SK-N-SH (cell line): ENCODE results near the gene VCP.

ENCODE experiments used
- CHD2 ChIP-seq: fragments of 150-350 bp; IDR thresholded peaks from 2 replicates; pipeline ENCODE4 v1.6.1; 2018; ENCODE audit warnings: low read length; ENCODE audit not compliant: partially characterized antibody
- EP300 ChIP-seq, 2 experiments: IDR thresholded peaks; 2 replicates each; pipeline versions ENCODE4 v1.4.0 to v1.6.1; 2012; ENCODE audit warnings: borderline replicate concordance in 1 of 2, low read depth in 1 of 2, low read length in 1 of 2
- MEF2A ChIP-seq: IDR thresholded peaks from 2 replicates; pipeline ENCODE4 v1.4.0; 2012; ENCODE audit warnings: low read depth, borderline replicate concordance
- SMC3 ChIP-seq: IDR thresholded peaks from 2 replicates; pipeline ENCODE4 v1.6.1; 2012; ENCODE audit warnings: low read depth, low read length, improper control_type of control experiment
- TCF12 ChIP-seq: IDR thresholded peaks from 2 replicates; pipeline ENCODE4 v1.4.0; 2012
- TEAD4 ChIP-seq: IDR thresholded peaks from 2 replicates; pipeline ENCODE4 v1.4.0; 2012; ENCODE audit warnings: mild to moderate bottlenecking, borderline replicate concordance; ENCODE audit not compliant: insufficient read depth
- TF ChIP-seq, protein P1 (sequence below): fragments of 200-600 bp; sonication (generic); IDR thresholded peaks from 2 replicates; pipeline ENCODE4 v1.6.1; 2017; ENCODE audit warnings: antibody characterized with exemption, mild to moderate bottlenecking, moderate library complexity
- TF ChIP-seq, protein P2 (sequence below): IDR thresholded peaks from 2 replicates; pipeline ENCODE4 v1.4.0; 2012; ENCODE audit warnings: low read depth, borderline replicate concordance
- TF ChIP-seq, protein P3 (sequence below): fragments of 150-350 bp; IDR thresholded peaks from 2 replicates; pipeline ENCODE4 v1.6.1; 2017; ENCODE audit warnings: antibody characterized with exemption, low read length, low read depth, borderline replicate concordance

DNA sequence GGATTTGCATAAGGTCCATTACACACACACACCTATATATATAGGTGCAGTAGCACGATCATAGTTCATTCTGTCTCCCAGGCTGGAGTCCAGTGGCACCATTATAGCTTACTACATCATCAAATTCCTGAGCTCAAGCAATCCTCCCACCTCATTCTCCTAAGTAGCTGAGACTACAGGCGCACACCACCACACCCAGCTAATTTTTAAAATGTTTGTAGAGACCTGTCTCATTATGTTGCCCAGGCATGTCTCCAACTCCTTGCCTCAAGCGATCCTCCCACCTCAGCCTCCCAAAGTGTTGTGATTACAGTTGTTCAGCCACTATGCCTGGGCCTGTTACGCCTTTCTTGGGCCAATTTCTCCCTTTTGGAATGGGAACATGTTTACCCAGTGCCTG is 43.2 kb downstream of the VCP start:
- no peak for TF ChIP-seq TCF12
- no peak for TF ChIP-seq EP300 (IDR thresholded peaks at IDR 0.05; ENCODE audit: borderline replicate concordance in 1 of 2, low read depth in 1 of 2, low read length in 1 of 2)
- TF ChIP-seq, protein P1, sequence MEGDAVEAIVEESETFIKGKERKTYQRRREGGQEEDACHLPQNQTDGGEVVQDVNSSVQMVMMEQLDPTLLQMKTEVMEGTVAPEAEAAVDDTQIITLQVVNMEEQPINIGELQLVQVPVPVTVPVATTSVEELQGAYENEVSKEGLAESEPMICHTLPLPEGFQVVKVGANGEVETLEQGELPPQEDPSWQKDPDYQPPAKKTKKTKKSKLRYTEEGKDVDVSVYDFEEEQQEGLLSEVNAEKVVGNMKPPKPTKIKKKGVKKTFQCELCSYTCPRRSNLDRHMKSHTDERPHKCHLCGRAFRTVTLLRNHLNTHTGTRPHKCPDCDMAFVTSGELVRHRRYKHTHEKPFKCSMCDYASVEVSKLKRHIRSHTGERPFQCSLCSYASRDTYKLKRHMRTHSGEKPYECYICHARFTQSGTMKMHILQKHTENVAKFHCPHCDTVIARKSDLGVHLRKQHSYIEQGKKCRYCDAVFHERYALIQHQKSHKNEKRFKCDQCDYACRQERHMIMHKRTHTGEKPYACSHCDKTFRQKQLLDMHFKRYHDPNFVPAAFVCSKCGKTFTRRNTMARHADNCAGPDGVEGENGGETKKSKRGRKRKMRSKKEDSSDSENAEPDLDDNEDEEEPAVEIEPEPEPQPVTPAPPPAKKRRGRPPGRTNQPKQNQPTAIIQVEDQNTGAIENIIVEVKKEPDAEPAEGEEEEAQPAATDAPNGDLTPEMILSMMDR, result no peak
- no peak for TF ChIP-seq TEAD4
- TF ChIP-seq SMC3, result no peak
- TF ChIP-seq, protein P2, sequence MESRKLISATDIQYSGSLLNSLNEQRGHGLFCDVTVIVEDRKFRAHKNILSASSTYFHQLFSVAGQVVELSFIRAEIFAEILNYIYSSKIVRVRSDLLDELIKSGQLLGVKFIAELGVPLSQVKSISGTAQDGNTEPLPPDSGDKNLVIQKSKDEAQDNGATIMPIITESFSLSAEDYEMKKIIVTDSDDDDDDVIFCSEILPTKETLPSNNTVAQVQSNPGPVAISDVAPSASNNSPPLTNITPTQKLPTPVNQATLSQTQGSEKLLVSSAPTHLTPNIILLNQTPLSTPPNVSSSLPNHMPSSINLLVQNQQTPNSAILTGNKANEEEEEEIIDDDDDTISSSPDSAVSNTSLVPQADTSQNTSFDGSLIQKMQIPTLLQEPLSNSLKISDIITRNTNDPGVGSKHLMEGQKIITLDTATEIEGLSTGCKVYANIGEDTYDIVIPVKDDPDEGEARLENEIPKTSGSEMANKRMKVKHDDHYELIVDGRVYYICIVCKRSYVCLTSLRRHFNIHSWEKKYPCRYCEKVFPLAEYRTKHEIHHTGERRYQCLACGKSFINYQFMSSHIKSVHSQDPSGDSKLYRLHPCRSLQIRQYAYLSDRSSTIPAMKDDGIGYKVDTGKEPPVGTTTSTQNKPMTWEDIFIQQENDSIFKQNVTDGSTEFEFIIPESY, result no peak
- TF ChIP-seq, protein P3, sequence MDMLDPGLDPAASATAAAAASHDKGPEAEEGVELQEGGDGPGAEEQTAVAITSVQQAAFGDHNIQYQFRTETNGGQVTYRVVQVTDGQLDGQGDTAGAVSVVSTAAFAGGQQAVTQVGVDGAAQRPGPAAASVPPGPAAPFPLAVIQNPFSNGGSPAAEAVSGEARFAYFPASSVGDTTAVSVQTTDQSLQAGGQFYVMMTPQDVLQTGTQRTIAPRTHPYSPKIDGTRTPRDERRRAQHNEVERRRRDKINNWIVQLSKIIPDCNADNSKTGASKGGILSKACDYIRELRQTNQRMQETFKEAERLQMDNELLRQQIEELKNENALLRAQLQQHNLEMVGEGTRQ, result no peak
- no peak for TF ChIP-seq CHD2
- TF ChIP-seq MEF2A, result no peak
